Gastroesophageal sphincter (tissue), 4 donors: ENCODE data around the gene SH3RF1. TPM values are rescaled to one million over a fixed set of nuclear protein-coding genes. Genes with fewer than 3 reads are reported as not detected.

Experiments used
- ATAC-seq: fragments of 150-250 bp; one replicate; pipeline ENCODE4 v1.9.1; 2016; ENCODE audit warnings: mild to moderate bottlenecking, moderate library complexity
- H3K27ac ChIP-seq, 4 donors: fragments of 200-600 bp; sonication (generic) in 3 of 4; 1 replicate in 3 of 4; 2 replicates in 1 of 4; pipeline ENCODE4 v1.5.1; 2016 to 2019
- H3K27me3 ChIP-seq: fragments of 200-600 bp; sonication (generic); one replicate; pipeline ENCODE4 v1.5.1; 2019
- H3K36me3 ChIP-seq, 2 donors: fragments of 200-600 bp; sonication (generic); one replicate each; pipeline ENCODE4 v1.5.1; 2019; ENCODE audit warnings: control low read depth in 1 of 2
- H3K4me1 ChIP-seq, 3 donors: fragments of 200-600 bp; sonication (generic); 1 replicate in 2 of 3; 2 replicates in 1 of 3; pipeline ENCODE4 v1.5.1; 2016 to 2019; ENCODE audit warnings: control low read depth in 2 of 3
- H3K4me3 ChIP-seq, 2 donors: fragments of 200-600 bp; sonication (generic); one replicate each; pipeline ENCODE4 v1.5.1; 2019; ENCODE audit warnings: mild to moderate bottlenecking in 1 of 2, moderate library complexity in 1 of 2
- H3K9me3 ChIP-seq, 3 donors: fragments of 200-600 bp; sonication (generic); one replicate each; pipeline ENCODE4 v1.5.1; 2017 to 2019; ENCODE audit warnings: control low read depth in 2 of 3
- EP300 ChIP-seq: sonication (generic); formaldehyde crosslinking; IDR thresholded peaks from one replicate; pipeline ENCODE4 v1.6.1; 2017; ENCODE audit warnings: antibody characterized with exemption, mild to moderate bottlenecking
- POLR2A ChIP-seq, 2 donors: fragments of 450-650 bp; IDR thresholded peaks; one replicate each; pipeline ENCODE4 v1.6.1; 2017; ENCODE audit warnings: antibody characterized with exemption in 2 of 2, mild to moderate bottlenecking in 2 of 2, moderate library complexity in 1 of 2
- POLR2AphosphoS5 ChIP-seq: sonication (generic); formaldehyde crosslinking; IDR thresholded peaks from one replicate; pipeline ENCODE4 v1.6.1; 2017; ENCODE audit warnings: antibody characterized with exemption
- WGBS, 2 donors: methylation state at CpG; one replicate each; pipeline ENCODE4 v1.1.5; 2018; ENCODE audit warnings: low coverage in 1 of 2; 5-methylcytosine and 5-hydroxymethylcytosine counted together
- total RNA-seq, 4 donors: library from RNA; depleted of rRNA; stranded (reverse); fragments of >200 nt; gene quantifications; one replicate each; pipeline ENCODE4 v1.1.0, GENCODE V29; 2016
- TF ChIP-seq, protein P1 (sequence below), 4 experiments: fragments of 200-600 bp in 2 of 4; fragments of 450-650 bp in 2 of 4; sonication (generic) in 1 of 4; IDR thresholded peaks; one replicate each; pipeline ENCODE4 v1.5.1; 2017 to 2019; ENCODE audit warnings: antibody characterized with exemption in 4 of 4, mild to moderate bottlenecking in 2 of 4, moderate library complexity in 2 of 4

SH3RF1 gene
- total RNA-seq, 4 donors from 2014 or later: 9.2 to 17.6 (median 13.3) TPM

DNA sequence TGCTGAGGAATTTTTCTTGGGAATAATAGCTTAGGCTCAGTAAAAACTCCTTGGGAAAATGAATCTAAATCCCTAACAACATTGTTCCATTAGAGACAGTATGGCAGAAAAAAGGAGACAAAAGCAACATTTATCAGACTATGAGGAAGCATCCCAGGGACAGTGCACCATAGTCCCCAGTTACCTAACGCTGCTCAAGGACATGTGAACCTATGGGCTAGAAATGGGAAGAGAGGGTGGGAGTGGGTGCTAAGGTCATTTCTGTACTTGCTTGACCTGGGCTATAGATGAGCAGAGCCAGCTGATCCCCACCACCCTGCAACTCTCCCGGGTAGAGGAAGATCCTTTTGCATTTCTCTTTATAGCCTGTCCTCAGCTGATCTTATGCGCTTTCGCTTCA is 162.5 kb downstream of the SH3RF1 start:
- H3K27me3 ChIP-seq: no peaks in the 10 kb centered on the region
- whole genome bisulfite sequencing, 2 donors: 81 to 100% methylated on average over 2 to 4 of the region's 4 CpGs
- no peak overlapping the region for H3K27ac ChIP-seq
- no peaks in the 10 kb centered on the region for H3K9me3 ChIP-seq
- H3K36me3 ChIP-seq: peaks cover 0 to 87% of the 10 kb centered on the region in 2 donors
- peaks cover 0 to 10% (median 5%) of the 10 kb centered on the region in 3 donors for H3K4me1 ChIP-seq
- TF ChIP-seq, protein P1, sequence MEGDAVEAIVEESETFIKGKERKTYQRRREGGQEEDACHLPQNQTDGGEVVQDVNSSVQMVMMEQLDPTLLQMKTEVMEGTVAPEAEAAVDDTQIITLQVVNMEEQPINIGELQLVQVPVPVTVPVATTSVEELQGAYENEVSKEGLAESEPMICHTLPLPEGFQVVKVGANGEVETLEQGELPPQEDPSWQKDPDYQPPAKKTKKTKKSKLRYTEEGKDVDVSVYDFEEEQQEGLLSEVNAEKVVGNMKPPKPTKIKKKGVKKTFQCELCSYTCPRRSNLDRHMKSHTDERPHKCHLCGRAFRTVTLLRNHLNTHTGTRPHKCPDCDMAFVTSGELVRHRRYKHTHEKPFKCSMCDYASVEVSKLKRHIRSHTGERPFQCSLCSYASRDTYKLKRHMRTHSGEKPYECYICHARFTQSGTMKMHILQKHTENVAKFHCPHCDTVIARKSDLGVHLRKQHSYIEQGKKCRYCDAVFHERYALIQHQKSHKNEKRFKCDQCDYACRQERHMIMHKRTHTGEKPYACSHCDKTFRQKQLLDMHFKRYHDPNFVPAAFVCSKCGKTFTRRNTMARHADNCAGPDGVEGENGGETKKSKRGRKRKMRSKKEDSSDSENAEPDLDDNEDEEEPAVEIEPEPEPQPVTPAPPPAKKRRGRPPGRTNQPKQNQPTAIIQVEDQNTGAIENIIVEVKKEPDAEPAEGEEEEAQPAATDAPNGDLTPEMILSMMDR (IDR thresholded peaks at IDR 0.05): no peak
- no peak for TF ChIP-seq EP300
- TF ChIP-seq POLR2A (IDR thresholded peaks at IDR 0.05): no peak
- no peak for TF ChIP-seq POLR2AphosphoS5
- no peak for ATAC-seq
- H3K4me3 ChIP-seq: no peak overlapping the region

DNA sequence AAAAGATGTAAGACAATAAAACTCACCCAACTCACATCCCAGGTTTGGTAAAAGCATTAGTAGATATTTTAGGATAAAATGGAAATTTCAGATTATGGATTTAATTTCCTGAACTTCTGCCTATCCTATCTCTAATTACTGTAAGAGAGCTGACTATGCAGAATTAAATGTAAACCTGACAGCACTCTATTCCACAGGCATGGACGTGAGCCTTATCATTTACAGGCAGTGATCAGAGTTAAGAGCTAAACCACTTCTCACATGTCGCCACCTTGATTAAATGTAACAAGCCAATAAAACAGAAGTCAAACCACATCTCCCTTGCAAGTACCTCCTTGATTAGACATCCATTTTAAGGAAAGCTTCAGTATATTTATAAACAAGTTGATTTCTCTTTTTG is 163.2 kb downstream of the SH3RF1 start:
- no peak for ATAC-seq
- H3K27me3 ChIP-seq: no peaks in the 10 kb centered on the region
- peaks cover 0 to 79% of the 10 kb centered on the region in 2 donors for H3K36me3 ChIP-seq
- H3K4me3 ChIP-seq: no peak overlapping the region
- H3K9me3 ChIP-seq: no peaks in the 10 kb centered on the region
- TF ChIP-seq POLR2AphosphoS5 (no peak), POLR2A (IDR thresholded peaks at IDR 0.05) (no peak), EP300 (no peak)
- TF ChIP-seq, protein P1 (IDR thresholded peaks at IDR 0.05): no peak
- no peak overlapping the region for H3K27ac ChIP-seq
- peaks cover 0 to 10% (median 5%) of the 10 kb centered on the region in 3 donors for H3K4me1 ChIP-seq
- 89 to 96% methylated on average over 2 of the region's 2 CpGs for WGBS, 2 donors

DNA sequence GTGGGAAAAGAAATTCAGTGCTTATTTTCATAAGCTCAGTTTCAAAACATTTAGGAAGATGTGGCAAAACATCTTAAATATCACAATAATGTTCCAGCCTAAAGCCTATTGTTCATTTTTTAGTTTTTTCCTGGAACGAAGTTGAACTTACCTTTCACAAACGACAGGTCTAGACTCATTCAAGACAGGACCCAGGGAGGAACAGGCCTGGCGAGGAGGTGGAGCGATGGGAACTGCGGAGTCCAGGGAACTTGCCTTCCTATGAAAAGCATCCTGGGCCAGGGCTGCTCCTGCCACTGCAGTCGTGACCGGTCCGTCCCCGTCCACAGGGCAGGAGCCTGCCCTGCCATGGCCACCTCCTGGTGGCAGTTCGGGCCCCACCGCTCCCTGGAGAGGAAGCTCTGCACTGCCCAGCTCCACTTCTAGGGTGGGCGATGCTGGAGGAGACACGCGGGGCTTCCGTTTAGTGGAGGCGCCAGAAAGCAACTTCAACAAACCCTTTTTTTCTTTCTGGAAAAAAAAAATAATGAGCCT is 164.0 kb downstream of the SH3RF1 start:
- ATAC-seq: no peak
- no peak for TF ChIP-seq POLR2AphosphoS5
- TF ChIP-seq, protein P1 (IDR thresholded peaks at IDR 0.05): no peak
- no peak for TF ChIP-seq EP300
- TF ChIP-seq POLR2A (IDR thresholded peaks at IDR 0.05): no peak
- no peaks in the 10 kb centered on the region for H3K27me3 ChIP-seq
- peaks cover 0 to 10% (median 5%) of the 10 kb centered on the region in 3 donors for H3K4me1 ChIP-seq
- H3K36me3 ChIP-seq: peaks cover 0 to 72% of the 10 kb centered on the region in 2 donors
- H3K9me3 ChIP-seq: no peaks in the 10 kb centered on the region
- WGBS, 2 donors: 63 to 95% methylated on average over 3 to 5 of the region's 16 CpGs
- no peak overlapping the region for H3K4me3 ChIP-seq
- no peak overlapping the region for H3K27ac ChIP-seq

DNA sequence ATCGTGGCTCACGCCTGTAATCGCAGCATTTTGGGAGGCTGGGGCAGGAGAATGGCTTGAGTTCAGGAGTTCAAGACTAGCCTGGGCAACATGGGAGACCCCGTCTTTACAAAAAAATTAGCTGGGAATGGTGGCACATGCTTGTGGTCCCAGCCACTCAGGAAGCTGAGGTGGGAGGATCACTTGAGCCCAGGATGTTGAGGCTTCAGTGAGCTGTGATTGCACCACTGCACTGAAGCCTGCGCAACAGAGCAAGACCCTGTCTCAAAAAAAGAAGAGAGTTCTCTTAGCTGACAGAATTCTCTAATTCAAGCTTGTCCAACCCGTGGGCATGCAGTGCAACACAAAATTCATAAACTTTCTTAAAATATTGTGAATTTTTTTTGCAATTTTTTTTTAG is 165.1 kb downstream of the SH3RF1 start:
- Histone ChIP-seq H3K36me3 (peaks cover 0 to 62% of the 10 kb centered on the region in 2 donors), H3K4me3 (no peak overlapping the region), H3K27me3 (no peaks in the 10 kb centered on the region), H3K4me1 (peaks cover 0 to 12% (median 5%) of the 10 kb centered on the region in 3 donors), H3K9me3 (no peaks in the 10 kb centered on the region), H3K27ac (no peak overlapping the region)
- WGBS, 2 donors: 88 to 96% methylated on average over 6 of the region's 6 CpGs
- TF ChIP-seq POLR2AphosphoS5 (no peak), POLR2A (IDR thresholded peaks at IDR 0.05) (no peak), EP300 (no peak)
- TF ChIP-seq, protein P1 (IDR thresholded peaks at IDR 0.05): no peak
- no peak for ATAC-seq

DNA sequence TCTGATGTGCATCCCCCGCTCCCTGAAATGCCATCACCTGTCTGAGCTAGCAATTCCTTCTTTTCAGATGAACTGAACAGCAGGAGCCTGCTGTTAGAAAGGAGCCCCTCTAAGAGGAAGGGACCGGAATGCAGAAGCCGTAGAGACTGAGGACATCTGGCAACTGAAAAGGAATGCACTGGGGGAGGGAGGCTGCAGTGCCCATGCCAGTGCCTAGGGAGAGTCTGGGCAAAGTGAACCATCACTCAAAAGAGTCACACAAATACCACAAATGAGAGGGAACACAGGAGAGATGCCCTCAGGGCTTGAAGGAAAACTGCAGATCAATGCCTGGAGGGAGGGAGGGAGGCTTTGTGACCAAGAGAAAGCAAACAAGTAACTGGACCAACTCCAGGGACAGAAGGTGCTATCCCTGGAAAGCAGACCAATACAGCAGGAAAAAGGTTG is 166.8 kb downstream of the SH3RF1 start:
- Histone ChIP-seq H3K4me3 (no peak overlapping the region), H3K27me3 (no peaks in the 10 kb centered on the region), H3K4me1 (peaks cover 5 to 28% (median 6%) of the 10 kb centered on the region in 3 donors), H3K27ac (no peak overlapping the region), H3K36me3 (peaks cover 0 to 47% of the 10 kb centered on the region in 2 donors), H3K9me3 (no peaks in the 10 kb centered on the region)
- ATAC-seq: no peak
- 70% methylated on average over 3 of the region's 3 CpGs; no CpG with 5 or more reads in 1 of the 2 donors for WGBS, 2 donors
- no peak for TF ChIP-seq POLR2A (IDR thresholded peaks at IDR 0.05)
- TF ChIP-seq POLR2AphosphoS5: no peak
- no peak for TF ChIP-seq EP300
- TF ChIP-seq, protein P1 (IDR thresholded peaks at IDR 0.05): no peak
